GM23338 (cell line): Measurements from ENCODE around the gene NIM1K. TPM values are rescaled to one million over a fixed set of nuclear protein-coding genes. Genes with fewer than 3 reads are reported as not detected.

Experiments
- ATAC-seq: fragments of 200-7000 bp; cut with Tn5 transposase; 3 replicates; pipeline ENCODE4 v1.9.1; 2020
- DNase-seq: peaks from one replicate; pipeline ENCODE4 v3.0.0-alpha.2; 2015; ENCODE audit warnings: low spot score
- H2AFZ ChIP-seq: fragments of 200-600 bp; sonication (generic); 2 replicates; pipeline ENCODE4 v1.8.0; 2016; ENCODE audit warnings: antibody characterized with exemption, mild to moderate bottlenecking, moderate library complexity
- H3F3A ChIP-seq: fragments of 200-600 bp; sonication (generic); replicated peaks from 2 replicates; pipeline ENCODE4 v1.8.0; 2017; ENCODE audit warnings: antibody characterized with exemption, mixed run types, low read depth
- H3K27ac ChIP-seq: fragments of 200-600 bp; sonication (generic); 2 replicates; pipeline ENCODE4 v1.6.1; 2016; ENCODE audit warnings: low read depth
- H3K27me3 ChIP-seq: fragments of 200-600 bp; sonication (generic); 2 replicates; pipeline ENCODE4 v1.8.0; 2016; ENCODE audit warnings: mild to moderate bottlenecking, mixed run types, moderate library complexity; ENCODE audit not compliant: insufficient read depth
- H3K36me3 ChIP-seq: fragments of 200-600 bp; sonication (generic); 2 replicates; pipeline ENCODE4 v1.8.0; 2016; ENCODE audit warnings: mild to moderate bottlenecking; ENCODE audit not compliant: insufficient read depth
- H3K4me1 ChIP-seq: fragments of 200-600 bp; sonication (generic); 2 replicates; pipeline ENCODE4 v1.8.0; 2016; ENCODE audit warnings: mild to moderate bottlenecking, moderate library complexity; ENCODE audit not compliant: insufficient read depth
- H3K4me2 ChIP-seq: fragments of 200-600 bp; sonication (generic); 2 replicates; pipeline ENCODE4 v1.7.1; 2017; ENCODE audit warnings: mixed run types
- H3K4me3 ChIP-seq: fragments of 200-600 bp; sonication (generic); 2 replicates; pipeline ENCODE4 v1.6.1; 2016; ENCODE audit warnings: mixed run types
- H3K79me2 ChIP-seq: fragments of 200-600 bp; sonication (generic); replicated peaks from 2 replicates; pipeline ENCODE4 v1.8.0; 2017; ENCODE audit warnings: mild to moderate bottlenecking; ENCODE audit not compliant: insufficient read depth
- H3K9me2 ChIP-seq: fragments of 200-600 bp; sonication (generic); 2 replicates; pipeline ENCODE4 v1.8.0; 2017; ENCODE audit not compliant: insufficient read depth
- H4K20me1 ChIP-seq: fragments of 200-600 bp; sonication (generic); replicated peaks from 2 replicates; pipeline ENCODE4 v1.8.0; 2017; ENCODE audit warnings: mild to moderate bottlenecking; ENCODE audit not compliant: insufficient read depth
- H3K27ac Mint-ChIP-seq: 2 replicates; pipeline ENCODE4 v1.8.0; 2020; ENCODE audit warnings: inconsistent platforms, mild to moderate bottlenecking, moderate library complexity, mixed read lengths
- H3K27me3 Mint-ChIP-seq: 3 replicates; pipeline ENCODE4 v1.8.0; 2022; ENCODE audit warnings: low read depth, mild to moderate bottlenecking, moderate library complexity, mixed read lengths, inconsistent platforms; ENCODE audit not compliant: insufficient read depth, poor library complexity
- H3K36me3 Mint-ChIP-seq: 3 replicates; pipeline ENCODE4 v1.8.0; 2021; ENCODE audit warnings: low read depth, mild to moderate bottlenecking, inconsistent platforms, moderate library complexity, mixed read lengths
- H3K4me1 Mint-ChIP-seq: 3 replicates; pipeline ENCODE4 v1.8.0; 2020; ENCODE audit warnings: mild to moderate bottlenecking, inconsistent platforms, mixed read lengths
- H3K4me3 Mint-ChIP-seq: 3 replicates; pipeline ENCODE4 v1.8.0; 2021; ENCODE audit warnings: moderate library complexity, mild to moderate bottlenecking, inconsistent platforms, mixed read lengths
- H3K9me3 Mint-ChIP-seq: 3 replicates; pipeline ENCODE4 v1.8.0; 2020; ENCODE audit warnings: moderate library complexity, mild to moderate bottlenecking, inconsistent platforms, mixed read lengths
- JUNB ChIP-seq: IDR thresholded peaks from one replicate; pipeline ENCODE4 v1.6.1; 2016; ENCODE audit warnings: antibody characterized with exemption; ENCODE audit not compliant: unreplicated experiment
- NANOG ChIP-seq: IDR thresholded peaks from 2 replicates; pipeline ENCODE4 v1.6.1; 2016; ENCODE audit warnings: antibody characterized with exemption, borderline replicate concordance
- POLR2AphosphoS5 ChIP-seq: IDR thresholded peaks from 2 replicates; pipeline ENCODE4 v1.6.1; 2016; ENCODE audit warnings: antibody characterized with exemption, low read depth
- STAT1 ChIP-seq: IDR thresholded peaks from one replicate; pipeline ENCODE4 v1.6.1; 2016; ENCODE audit warnings: antibody characterized with exemption; ENCODE audit not compliant: unreplicated experiment
- ZNF114 ChIP-seq: fragments of 250-450 bp; sonication (Bioruptor Pico); IDR thresholded peaks from 2 replicates; pipeline ENCODE4 v1.5.0; 2020; ENCODE audit warnings: mild to moderate bottlenecking, moderate library complexity
- ZNF331 ChIP-seq: fragments of 250-450 bp; sonication (Bioruptor Pico); IDR thresholded peaks from 2 replicates; pipeline ENCODE4 v1.5.0; 2020; ENCODE audit warnings: low read depth, mild to moderate bottlenecking, moderate library complexity
- polyA plus RNA-seq: library from polyadenylated mRNA; unstranded; fragments of >200 nt; fragmentation: Nextera tagmentation; extraction: Ambion mirVana; gene quantifications from 2 replicates; pipeline ENCODE4 v1.2.1, GENCODE V29; 2016
- total RNA-seq: library from RNA; depleted of rRNA; stranded (reverse); fragments of >200 nt; shearing (Covaris generic); gene quantifications from 2 replicates; pipeline ENCODE4 v1.2.3, GENCODE V29; 2014
- TF ChIP-seq, protein P1 (sequence below), 2 experiments: fragments of 200-600 bp in 1 of 2; sonication (generic) in 1 of 2; conservative IDR thresholded peaks; 2 replicates each; pipeline versions ENCODE4 v1.5.1 to v1.6.1; 2016 to 2017; ENCODE audit warnings: antibody characterized with exemption in 2 of 2, low read depth in 2 of 2, mild to moderate bottlenecking in 2 of 2, moderate library complexity in 1 of 2
- TF ChIP-seq, protein P2 (sequence below): IDR thresholded peaks from 2 replicates; pipeline ENCODE4 v1.6.1; 2016; ENCODE audit warnings: antibody characterized with exemption
- TF ChIP-seq, protein P3 (sequence below): fragments of 250-450 bp; sonication (Bioruptor Pico); IDR thresholded peaks from 2 replicates; pipeline ENCODE4 v1.5.0; 2020; ENCODE audit warnings: mild to moderate bottlenecking, moderate library complexity

Gene NIM1K
- total and polyA plus RNA-seq, 2 experiments from 2014 or later: not detected

DNA sequence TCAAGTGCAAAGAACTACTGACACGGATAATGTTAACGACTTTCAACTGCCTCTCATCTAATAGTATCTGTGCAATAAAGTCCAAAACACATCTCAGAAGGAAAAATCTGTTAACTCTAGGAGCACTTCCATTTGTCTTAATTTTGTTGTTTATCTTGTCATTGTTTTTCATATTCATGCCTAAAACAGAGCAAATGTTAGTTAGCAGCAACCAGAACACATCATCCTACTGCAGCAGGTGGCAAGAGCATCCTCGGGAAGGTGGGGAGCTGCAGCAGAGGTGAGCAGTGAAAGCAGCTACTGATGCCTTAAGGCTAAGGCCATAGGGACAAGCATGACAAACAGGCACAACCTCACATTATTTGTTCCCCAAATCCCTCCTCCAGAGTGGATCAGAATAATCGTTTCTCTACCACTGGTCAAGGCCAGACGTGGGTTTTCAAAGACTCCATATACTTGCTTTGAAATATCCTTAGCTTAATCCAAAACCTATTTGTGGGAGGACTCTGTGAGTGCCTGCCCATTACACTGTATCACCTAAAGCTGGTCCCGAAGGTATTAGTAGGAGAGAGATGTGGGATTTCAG lies 120.1 kb downstream of the NIM1K start:
- Mint-ChIP-seq H3K4me1 (peaks cover 53% of the 10 kb centered on the region), H3K4me3 (peak overlapping the region; percentile 100), H3K27ac (peak overlapping the region; percentile 98), H3K27me3 (peaks cover 5% of the 10 kb centered on the region), H3K36me3 (peaks cover 44% of the 10 kb centered on the region; the same call in 2 of the 3 replicates), H3K9me3 (peaks cover 4% of the 10 kb centered on the region; the same call in 2 of the 3 replicates)
- no peaks in the 10 kb centered on the region for H3K27me3 ChIP-seq
- H4K20me1 ChIP-seq: peaks cover 54% of the 10 kb centered on the region
- H3K79me2 ChIP-seq: peaks cover 61% of the 10 kb centered on the region
- no peak for ATAC-seq
- no peak overlapping the region for H3K27ac ChIP-seq
- H3F3A ChIP-seq: no peaks in the 10 kb centered on the region
- no peak overlapping the region for H2AFZ ChIP-seq
- no peak for DNase-seq
- H3K4me1 ChIP-seq: peaks cover 49% of the 10 kb centered on the region
- no peaks in the 10 kb centered on the region; the same call in 1 of the 2 replicates for H3K36me3 ChIP-seq
- TF ChIP-seq, protein P1, sequence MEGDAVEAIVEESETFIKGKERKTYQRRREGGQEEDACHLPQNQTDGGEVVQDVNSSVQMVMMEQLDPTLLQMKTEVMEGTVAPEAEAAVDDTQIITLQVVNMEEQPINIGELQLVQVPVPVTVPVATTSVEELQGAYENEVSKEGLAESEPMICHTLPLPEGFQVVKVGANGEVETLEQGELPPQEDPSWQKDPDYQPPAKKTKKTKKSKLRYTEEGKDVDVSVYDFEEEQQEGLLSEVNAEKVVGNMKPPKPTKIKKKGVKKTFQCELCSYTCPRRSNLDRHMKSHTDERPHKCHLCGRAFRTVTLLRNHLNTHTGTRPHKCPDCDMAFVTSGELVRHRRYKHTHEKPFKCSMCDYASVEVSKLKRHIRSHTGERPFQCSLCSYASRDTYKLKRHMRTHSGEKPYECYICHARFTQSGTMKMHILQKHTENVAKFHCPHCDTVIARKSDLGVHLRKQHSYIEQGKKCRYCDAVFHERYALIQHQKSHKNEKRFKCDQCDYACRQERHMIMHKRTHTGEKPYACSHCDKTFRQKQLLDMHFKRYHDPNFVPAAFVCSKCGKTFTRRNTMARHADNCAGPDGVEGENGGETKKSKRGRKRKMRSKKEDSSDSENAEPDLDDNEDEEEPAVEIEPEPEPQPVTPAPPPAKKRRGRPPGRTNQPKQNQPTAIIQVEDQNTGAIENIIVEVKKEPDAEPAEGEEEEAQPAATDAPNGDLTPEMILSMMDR (conservative IDR thresholded peaks at IDR 0.05; ENCODE audit: low read depth in 2 of 2): no peak
- no peak for TF ChIP-seq STAT1
- TF ChIP-seq POLR2AphosphoS5: no peak
- H3K9me2 ChIP-seq: peaks cover 15% of the 10 kb centered on the region
- H3K4me2 ChIP-seq: peak overlapping the region; percentile 79
- peak overlapping the region; percentile 77 for H3K4me3 ChIP-seq

DNA sequence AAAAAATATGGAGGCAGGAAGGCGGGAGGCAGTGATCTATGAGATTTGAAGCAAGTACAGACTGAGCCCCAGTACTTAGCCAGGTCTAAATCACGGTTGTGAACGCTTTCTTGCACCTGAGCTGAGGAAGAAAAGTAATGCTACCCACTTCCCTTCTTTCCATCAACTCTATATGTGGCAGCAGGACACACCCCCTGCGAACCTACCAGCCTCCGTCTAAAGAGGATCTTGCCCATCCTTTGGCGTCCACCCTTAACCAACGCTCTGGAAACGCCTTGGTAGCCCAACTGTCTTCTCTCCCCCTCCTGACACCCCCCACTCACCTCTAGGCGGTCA lies 120.6 kb downstream of the NIM1K start:
- no peak overlapping the region for H2AFZ ChIP-seq
- TF ChIP-seq STAT1 (no peak), ZNF331 (CRISPR knock-in tag) (no peak), ZNF114 (CRISPR knock-in tag) (no peak), JUNB (no peak), NANOG (no peak)
- TF ChIP-seq, protein P2, sequence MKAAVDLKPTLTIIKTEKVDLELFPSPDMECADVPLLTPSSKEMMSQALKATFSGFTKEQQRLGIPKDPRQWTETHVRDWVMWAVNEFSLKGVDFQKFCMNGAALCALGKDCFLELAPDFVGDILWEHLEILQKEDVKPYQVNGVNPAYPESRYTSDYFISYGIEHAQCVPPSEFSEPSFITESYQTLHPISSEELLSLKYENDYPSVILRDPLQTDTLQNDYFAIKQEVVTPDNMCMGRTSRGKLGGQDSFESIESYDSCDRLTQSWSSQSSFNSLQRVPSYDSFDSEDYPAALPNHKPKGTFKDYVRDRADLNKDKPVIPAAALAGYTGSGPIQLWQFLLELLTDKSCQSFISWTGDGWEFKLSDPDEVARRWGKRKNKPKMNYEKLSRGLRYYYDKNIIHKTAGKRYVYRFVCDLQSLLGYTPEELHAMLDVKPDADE: no peak
- TF ChIP-seq, protein P1 (conservative IDR thresholded peaks at IDR 0.05; ENCODE audit: low read depth in 2 of 2): no peak
- TF ChIP-seq, protein P3, sequence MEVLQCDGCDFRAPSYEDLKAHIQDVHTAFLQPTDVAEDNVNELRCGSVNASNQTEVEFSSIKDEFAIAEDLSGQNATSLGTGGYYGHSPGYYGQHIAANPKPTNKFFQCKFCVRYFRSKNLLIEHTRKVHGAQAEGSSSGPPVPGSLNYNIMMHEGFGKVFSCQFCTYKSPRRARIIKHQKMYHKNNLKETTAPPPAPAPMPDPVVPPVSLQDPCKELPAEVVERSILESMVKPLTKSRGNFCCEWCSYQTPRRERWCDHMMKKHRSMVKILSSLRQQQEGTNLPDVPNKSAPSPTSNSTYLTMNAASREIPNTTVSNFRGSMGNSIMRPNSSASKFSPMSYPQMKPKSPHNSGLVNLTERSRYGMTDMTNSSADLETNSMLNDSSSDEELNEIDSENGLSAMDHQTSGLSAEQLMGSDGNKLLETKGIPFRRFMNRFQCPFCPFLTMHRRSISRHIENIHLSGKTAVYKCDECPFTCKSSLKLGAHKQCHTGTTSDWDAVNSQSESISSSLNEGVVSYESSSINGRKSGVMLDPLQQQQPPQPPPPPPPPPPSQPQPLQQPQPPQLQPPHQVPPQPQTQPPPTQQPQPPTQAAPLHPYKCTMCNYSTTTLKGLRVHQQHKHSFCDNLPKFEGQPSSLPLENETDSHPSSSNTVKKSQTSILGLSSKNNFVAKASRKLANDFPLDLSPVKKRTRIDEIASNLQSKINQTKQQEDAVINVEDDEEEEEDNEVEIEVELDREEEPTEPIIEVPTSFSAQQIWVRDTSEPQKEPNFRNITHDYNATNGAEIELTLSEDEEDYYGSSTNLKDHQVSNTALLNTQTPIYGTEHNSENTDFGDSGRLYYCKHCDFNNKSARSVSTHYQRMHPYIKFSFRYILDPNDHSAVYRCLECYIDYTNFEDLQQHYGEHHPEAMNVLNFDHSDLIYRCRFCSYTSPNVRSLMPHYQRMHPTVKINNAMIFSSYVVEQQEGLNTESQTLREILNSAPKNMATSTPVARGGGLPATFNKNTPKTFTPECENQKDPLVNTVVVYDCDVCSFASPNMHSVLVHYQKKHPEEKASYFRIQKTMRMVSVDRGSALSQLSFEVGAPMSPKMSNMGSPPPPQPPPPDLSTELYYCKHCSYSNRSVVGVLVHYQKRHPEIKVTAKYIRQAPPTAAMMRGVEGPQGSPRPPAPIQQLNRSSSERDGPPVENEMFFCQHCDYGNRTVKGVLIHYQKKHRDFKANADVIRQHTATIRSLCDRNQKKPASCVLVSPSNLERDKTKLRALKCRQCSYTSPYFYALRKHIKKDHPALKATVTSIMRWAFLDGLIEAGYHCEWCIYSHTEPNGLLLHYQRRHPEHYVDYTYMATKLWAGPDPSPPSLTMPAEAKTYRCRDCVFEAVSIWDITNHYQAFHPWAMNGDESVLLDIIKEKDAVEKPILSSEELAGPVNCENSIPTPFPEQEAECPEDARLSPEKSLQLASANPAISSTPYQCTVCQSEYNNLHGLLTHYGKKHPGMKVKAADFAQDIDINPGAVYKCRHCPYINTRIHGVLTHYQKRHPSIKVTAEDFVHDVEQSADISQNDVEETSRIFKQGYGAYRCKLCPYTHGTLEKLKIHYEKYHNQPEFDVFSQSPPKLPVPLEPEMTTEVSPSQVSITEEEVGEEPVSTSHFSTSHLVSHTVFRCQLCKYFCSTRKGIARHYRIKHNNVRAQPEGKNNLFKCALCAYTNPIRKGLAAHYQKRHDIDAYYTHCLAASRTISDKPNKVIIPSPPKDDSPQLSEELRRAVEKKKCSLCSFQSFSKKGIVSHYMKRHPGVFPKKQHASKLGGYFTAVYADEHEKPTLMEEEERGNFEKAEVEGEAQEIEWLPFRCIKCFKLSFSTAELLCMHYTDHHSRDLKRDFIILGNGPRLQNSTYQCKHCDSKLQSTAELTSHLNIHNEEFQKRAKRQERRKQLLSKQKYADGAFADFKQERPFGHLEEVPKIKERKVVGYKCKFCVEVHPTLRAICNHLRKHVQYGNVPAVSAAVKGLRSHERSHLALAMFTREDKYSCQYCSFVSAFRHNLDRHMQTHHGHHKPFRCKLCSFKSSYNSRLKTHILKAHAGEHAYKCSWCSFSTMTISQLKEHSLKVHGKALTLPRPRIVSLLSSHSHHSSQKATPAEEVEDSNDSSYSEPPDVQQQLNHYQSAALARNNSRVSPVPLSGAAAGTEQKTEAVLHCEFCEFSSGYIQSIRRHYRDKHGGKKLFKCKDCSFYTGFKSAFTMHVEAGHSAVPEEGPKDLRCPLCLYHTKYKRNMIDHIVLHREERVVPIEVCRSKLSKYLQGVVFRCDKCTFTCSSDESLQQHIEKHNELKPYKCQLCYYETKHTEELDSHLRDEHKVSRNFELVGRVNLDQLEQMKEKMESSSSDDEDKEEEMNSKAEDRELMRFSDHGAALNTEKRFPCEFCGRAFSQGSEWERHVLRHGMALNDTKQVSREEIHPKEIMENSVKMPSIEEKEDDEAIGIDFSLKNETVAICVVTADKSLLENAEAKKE (CRISPR knock-in tag): no peak

More for the DNA sequence above, 120.6 kb downstream of the NIM1K start:
- peaks cover 42% of the 10 kb centered on the region; the same call in 2 of the 3 replicates for H3K36me3 Mint-ChIP-seq
- H3K9me2 ChIP-seq: peaks cover 15% of the 10 kb centered on the region
- H3K4me2 ChIP-seq: peak overlapping the region; percentile 79
- peaks cover 4% of the 10 kb centered on the region; the same call in 2 of the 3 replicates for H3K9me3 Mint-ChIP-seq
- peak overlapping the region; percentile 98 for H3K27ac Mint-ChIP-seq
- H3K4me1 ChIP-seq: peaks cover 44% of the 10 kb centered on the region
- peaks cover 50% of the 10 kb centered on the region for H4K20me1 ChIP-seq
- H3K27ac ChIP-seq: no peak overlapping the region
- H3K4me3 Mint-ChIP-seq: peak overlapping the region; percentile 100
- H3K4me1 Mint-ChIP-seq: peaks cover 52% of the 10 kb centered on the region
- no peaks in the 10 kb centered on the region; the same call in 1 of the 2 replicates for H3K36me3 ChIP-seq
- no peaks in the 10 kb centered on the region for H3K27me3 ChIP-seq
- DNase-seq (no peak), ATAC-seq (no peak; the same call in 2 of the 3 replicates)
- peak overlapping the region; percentile 77 for H3K4me3 ChIP-seq
- H3K27me3 Mint-ChIP-seq: peaks cover 5% of the 10 kb centered on the region
- no peaks in the 10 kb centered on the region for H3F3A ChIP-seq
- peaks cover 56% of the 10 kb centered on the region for H3K79me2 ChIP-seq
